IPS-11a (cell line): ENCODE measurements around the gene CD7.
"Not testable (repeated sequence)": the region's sequence is repeated elsewhere in the genome, so short reads cannot be mapped to it uniquely, and the experiment has no call there.

ENCODE experiments used
- H3K4me3 ChIP-seq: one replicate; pipeline ENCODE4 v1.5.1; 2013; ENCODE audit warnings: low read depth, low read length, control low read depth

Gene CD7

GRCh38 chr17:82317394-82318168, at the start of gene CD7:
TSS of gene CD7 (minus strand) at chr17:82317608. CDS start at chr17:82317495, 113 bp downstream.
- H3K4me3 ChIP-seq, result no peak within 1 kb of the TSS

DNA sequence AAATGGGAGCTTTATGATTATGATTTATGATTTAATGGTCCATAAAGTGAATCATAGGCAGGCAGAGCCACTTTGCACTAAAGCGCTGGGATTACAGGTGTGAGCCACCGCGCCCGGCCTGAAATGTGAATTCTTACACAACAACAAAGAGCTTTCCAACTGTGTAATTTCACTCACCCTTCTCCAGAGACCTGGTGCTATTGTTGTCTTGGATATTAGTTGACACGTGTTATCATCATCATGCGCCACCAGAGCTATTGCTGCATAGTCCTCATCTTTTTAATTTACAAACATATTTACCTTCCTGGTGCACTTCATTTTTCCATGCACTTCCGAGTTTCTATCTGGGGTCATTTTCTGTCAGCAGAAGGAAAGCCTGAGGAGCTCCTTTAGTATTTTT, 49.3 kb upstream of the CD7 start:
- H3K4me3 ChIP-seq, result no peak overlapping the region

- no peak overlapping the region for H3K4me3 ChIP-seq
These were observed 48.3 kb upstream of the CD7 start for GRCh38 chr17:82365606-82366295.

GRCh38 chr17:82361885-82362633, 44.7 kb upstream of the CD7 start:
- H3K4me3 ChIP-seq, result no peak overlapping the region

- H3K4me3 ChIP-seq, result not testable (repeated sequence)
These were observed 42.2 kb upstream of the CD7 start for GRCh38 chr17:82359451-82360074.

- H3K4me3 ChIP-seq, result no peak within 1 kb of the TSS
These were observed 41.3 kb upstream of the CD7 start, which contains the start of gene TEX19 for GRCh38 chr17:82358465-82359350. TSS of gene TEX19 (plus strand) at chr17:82359247. CDS start at chr17:82362151, 2,904 bp downstream.

DNA sequence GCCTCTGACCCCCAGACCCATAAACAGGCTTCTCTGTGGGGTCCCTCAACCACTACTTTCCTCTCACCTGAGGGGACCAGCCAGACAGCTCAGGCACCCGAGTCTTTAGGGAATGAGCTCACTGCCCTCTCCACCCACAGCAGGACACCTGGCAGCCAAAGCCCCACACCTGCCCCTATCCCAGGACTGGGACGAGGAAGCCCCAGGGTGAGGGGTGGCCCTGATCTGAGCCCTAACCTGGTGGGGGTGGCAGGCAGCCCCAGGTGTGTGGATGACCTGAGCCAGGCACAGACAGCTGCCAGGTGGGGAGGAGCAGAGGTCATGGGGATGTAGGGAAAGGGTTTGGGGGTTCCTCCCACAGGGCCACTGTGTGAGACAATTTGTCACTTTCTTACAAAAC, 40.0 kb upstream of the CD7 start:
- no peak overlapping the region for H3K4me3 ChIP-seq

DNA sequence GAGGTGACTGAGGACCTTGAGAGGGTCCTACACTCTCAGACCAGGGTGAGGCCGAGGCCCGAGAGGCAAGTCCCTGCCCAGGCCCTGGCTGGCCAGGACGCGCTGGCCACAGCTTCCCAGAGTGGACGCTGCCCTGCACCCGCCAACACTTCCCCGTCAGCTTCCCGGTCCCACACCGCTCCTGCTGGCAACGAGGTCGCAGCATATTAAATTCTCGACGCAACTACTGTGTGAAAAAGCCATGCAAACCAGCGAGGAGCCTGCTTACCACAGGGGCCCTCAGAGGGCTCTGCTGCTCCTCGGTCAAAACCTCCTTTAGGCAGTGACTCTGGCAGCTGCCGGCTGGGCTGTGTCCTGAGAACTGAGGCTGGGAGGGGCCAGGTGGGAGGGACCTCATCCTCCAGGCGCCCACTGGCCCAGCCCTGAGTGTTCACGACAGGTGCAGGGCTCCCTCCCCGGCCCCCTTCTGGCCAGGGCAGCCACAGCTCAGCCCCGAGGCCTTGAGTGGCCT, 39.5 kb upstream of the CD7 start:
- H3K4me3 ChIP-seq, result no peak overlapping the region

DNA sequence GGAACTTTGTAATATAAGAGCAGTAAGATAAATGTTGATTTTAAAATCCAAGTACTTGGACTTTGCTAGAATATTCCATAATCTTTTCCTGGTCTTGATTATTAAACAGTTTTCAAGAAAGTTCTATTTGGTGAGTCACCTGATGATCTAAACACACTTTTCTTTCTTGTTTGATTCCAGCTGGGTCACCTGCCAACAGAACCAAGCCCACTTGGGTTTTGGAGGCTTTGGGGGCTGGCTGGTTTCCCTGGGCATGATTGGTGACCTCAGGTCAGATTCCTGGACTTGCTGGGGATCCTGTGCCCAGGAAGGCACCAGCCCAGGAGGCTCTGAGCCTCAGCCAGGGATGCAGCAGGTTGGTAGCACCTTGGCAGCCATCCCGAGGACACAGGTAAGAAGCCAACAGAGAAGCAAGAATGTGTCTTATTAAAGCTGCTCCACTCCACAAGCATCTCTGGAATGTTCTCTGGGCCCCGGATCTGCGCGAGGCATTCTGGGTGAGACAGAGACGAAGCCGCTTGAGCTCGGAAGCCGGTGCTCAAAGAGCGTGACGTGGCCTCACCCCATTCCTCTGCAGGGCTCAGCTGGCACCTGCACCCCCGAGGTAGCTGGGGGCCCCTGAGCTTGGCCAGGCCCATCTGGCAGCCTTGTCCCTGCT, 38.5 kb upstream of the CD7 start:
- no peak overlapping the region for H3K4me3 ChIP-seq

DNA sequence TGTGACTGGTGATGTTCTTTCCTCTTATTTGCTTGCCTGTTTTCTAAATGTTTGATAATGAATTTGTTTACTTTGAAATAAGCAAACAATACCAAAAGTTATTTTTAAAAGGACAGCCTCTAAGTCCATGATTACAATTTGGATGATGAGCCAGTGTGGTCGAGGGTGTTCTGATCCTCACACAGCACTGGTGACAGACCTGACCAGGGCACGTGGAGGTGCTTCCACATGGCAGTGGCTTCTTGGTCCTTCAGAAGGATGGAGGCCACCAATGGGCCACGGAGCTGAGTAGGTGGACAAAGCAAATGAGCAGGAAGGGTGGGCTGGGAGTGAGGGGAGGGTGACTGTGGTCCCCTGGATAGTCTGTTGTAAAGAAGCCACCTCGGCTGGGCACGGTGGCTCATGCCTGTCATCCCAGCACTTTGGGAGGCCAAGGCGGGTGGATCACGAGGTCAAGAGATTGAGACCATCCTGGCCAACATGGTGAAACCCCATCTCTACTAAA, 37.4 kb upstream of the CD7 start:
- H3K4me3 ChIP-seq, result no peak overlapping the region

DNA sequence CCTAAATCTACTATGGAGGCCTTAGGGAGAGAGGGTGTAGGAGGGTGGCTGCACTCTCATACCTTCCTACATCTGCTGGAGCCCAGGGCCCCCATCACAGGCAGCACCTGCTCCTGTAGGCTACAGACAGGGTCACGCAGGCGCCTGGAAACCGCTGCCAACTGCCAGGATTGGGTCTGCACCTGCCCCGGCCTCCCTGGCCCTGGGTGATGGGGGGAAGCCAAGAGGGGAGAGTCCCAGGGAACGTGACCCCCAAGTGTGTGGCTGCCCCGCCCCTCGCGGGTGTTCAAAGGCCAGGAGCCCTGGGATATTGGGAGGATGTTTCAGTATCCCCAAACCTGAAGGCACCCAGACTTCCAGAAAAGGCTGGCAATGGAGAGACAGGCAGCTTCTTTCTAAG, 36.1 kb upstream of the CD7 start:
- no peak overlapping the region for H3K4me3 ChIP-seq

DNA sequence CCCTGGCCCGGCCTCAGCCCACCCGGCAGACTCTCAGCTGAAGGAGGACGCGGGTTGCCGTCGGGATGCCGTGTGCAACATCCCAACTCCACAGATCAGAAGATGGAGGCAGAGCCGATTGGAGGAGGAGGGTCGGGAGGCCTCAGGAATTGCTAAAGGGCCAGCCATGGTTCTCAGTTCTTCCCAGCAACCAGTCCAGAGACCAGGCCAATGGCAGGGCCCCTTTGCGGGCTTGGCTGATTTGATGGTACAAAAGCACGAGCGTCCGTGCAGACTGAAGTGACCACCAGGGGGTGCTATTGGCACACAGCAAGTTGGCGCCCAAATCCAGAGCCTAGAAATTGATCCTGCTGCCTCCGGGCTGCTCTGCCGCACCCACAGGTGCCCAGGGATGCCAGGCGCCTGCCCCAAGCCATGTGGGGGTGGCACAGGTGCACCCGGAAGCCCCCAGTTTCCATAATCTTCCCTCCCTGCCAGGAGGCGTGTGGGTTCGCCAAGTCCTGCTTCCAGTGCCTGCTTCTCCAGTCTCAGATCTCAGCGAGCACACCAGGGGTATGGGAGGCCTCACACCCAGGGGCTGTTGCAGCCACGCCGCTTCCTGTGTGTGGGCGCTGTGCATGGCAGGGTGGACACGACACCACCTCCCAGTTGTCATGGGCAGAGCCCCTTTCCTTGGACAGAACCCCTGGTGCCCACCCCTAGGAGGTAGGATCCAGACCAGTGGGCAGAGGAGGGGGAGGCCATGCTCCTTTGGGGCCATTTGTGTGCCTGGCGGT, 34.5 kb upstream of the CD7 start:
- no peak overlapping the region for H3K4me3 ChIP-seq

DNA sequence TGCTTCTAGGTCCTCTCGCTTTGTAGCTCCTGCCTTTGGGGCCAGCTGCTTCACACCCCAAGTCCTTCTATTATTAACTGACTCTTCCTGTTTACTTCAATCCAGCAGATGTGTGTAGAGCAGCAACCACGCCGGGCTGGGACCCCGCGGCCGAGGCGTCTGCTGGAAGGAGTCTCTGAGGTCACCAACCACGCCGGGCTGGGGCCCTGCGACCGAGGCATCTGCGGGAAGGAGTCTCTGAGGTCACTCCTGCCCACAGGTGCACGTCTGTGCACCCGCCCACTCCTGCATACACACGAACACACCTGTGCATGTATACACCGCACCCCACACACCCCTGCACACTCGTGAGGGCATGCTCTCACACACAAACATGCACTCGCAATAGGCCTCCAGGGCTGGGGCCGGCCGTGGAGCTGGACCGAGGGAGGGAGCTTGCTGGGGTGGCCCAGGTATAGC, 33.9 kb upstream of the CD7 start:
- no peak overlapping the region for H3K4me3 ChIP-seq

- H3K4me3 ChIP-seq, result no peak overlapping the region
These were observed 33.0 kb upstream of the CD7 start for GRCh38 chr17:82350182-82351030.

- no peak overlapping the region for H3K4me3 ChIP-seq
These were observed 31.9 kb upstream of the CD7 start for GRCh38 chr17:82349287-82349701.

DNA sequence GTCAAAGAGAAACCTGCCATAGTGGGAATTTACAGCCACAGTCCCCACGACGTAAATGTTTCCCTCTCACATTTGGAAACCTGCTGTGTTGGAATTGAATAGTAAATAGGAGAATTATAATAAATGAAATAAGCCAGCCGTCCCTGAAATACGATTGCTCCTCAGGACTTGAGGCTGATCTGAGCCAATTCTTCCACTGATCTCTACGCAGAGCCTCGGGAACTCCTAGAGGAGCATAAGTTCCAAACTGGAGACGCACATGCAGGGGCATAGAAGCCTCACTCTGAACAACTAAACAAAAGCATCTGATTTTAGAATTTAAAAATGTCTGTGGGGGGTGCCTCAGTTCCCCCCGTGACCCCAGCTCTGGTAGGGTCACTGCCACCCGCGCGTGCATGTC, 31.5 kb upstream of the CD7 start:
- no peak overlapping the region for H3K4me3 ChIP-seq

DNA sequence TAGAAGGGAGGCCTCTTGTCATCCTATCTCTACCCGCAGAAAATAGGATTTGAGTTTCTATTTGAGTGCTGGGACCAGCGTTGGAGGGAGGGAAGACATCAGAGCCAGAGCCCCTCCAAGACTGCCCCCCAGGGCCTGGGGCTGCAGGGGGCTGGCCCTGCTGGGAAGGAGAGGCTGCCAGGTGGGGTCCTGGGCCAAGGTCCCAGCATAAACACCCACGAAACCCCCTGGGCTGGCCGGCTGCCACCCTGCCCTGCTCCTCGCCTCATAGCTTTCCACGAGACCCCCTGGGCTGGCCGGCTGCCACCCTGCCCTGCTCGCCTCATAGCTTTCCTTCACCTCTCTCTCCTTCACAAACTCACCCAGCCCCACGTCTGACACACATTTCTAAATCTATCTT, 31.0 kb upstream of the CD7 start:
- H3K4me3 ChIP-seq, result no peak overlapping the region

- H3K4me3 ChIP-seq, result not testable (repeated sequence)
These were observed 30.6 kb upstream of the CD7 start for GRCh38 chr17:82347994-82348393.
